Thyroid gland (tissue), 4 donors: ENCODE data around the gene EXTL2. TPM values are rescaled to one million over a fixed set of nuclear protein-coding genes. Genes with fewer than 3 reads are reported as not detected.

Experiments
- DNase-seq, 2 donors: peaks; one replicate each; pipeline ENCODE4 v3.0.0-alpha.2; 2019
- H3K27ac ChIP-seq, 3 donors: fragments of 200-600 bp; sonication (generic); 1 replicate in 2 of 3; 2 replicates in 1 of 3; pipeline ENCODE4 v1.5.1; 2016 to 2019; ENCODE audit warnings: mild to moderate bottlenecking in 1 of 3, moderate library complexity in 1 of 3
- H3K27me3 ChIP-seq: fragments of 200-600 bp; sonication (generic); one replicate; pipeline ENCODE4 v1.5.1; 2019
- H3K36me3 ChIP-seq, 2 donors: fragments of 200-600 bp; sonication (generic); one replicate each; pipeline ENCODE4 v1.5.1; 2016 to 2019
- H3K4me1 ChIP-seq, 2 donors: fragments of 200-600 bp; sonication (generic); one replicate each; pipeline ENCODE4 v1.5.1; 2017 to 2019
- H3K4me3 ChIP-seq, 3 donors: fragments of 200-600 bp; sonication (generic); replicated peaks in 1 of 3; 1 replicate in 2 of 3; 2 replicates in 1 of 3; pipeline ENCODE4 v1.5.1; 2016; ENCODE audit warnings: mild to moderate bottlenecking in 1 of 3
- H3K9me3 ChIP-seq: fragments of 200-600 bp; sonication (generic); one replicate; pipeline ENCODE4 v1.5.1; 2017
- CTCF ChIP-seq, 6 experiments: fragments of 200-600 bp in 3 of 6; fragments of 450-650 bp in 3 of 6; sonication (generic) in 3 of 6; IDR thresholded peaks; one replicate each; pipeline ENCODE4 v1.5.1; 2016 to 2019; ENCODE audit warnings: antibody characterized with exemption in 6 of 6, mild to moderate bottlenecking in 2 of 6, inconsistent platforms in 1 of 6, moderate library complexity in 1 of 6
- POLR2A ChIP-seq, 2 donors: fragments of 450-650 bp; IDR thresholded peaks; one replicate each; pipeline ENCODE4 v1.6.1; 2017; ENCODE audit warnings: antibody characterized with exemption in 2 of 2, mild to moderate bottlenecking in 2 of 2, moderate library complexity in 1 of 2
- WGBS, 2 donors: methylation state at CpG; one replicate each; pipeline ENCODE4 v1.1.5; 2017; 5-methylcytosine and 5-hydroxymethylcytosine counted together
- intact Hi-C: fragments of 100-400 bp; cut with DNase I; formaldehyde crosslinking; loops from one replicate; pipeline ENCODE4 v1.15.1; 2023
- total RNA-seq, 4 donors: library from RNA; depleted of rRNA; stranded (reverse); fragments of >200 nt; gene quantifications; one replicate each; pipeline ENCODE4 v1.2.3, GENCODE V29; 2016

Gene EXTL2
- total RNA-seq, 4 donors from 2014 or later: 13.9 to 17.4 (median 17.2) TPM

DNA sequence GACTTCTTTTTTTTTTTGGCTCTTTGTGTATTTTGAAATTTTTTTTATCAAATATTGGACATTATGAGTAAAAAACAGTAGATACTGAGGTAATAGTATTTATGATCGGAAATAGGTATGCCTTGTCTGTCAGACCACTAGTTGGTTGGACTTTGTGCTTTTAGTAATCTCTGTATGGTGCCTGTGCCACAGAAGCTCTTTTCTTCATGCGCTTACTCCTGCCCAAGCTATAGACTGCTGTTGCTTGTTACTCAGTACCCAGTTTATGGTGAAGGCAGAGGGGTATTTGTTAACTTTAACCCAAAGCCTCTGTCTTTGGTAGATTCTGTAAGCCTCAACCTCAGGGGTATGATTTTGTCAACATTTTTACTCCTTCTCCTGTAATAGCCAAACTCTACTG, 9.9 kb upstream of the EXTL2 start:
- Histone ChIP-seq H3K4me3 (no peak overlapping the region), H3K4me1 (no peaks in the 10 kb centered on the region), H3K27me3 (no peaks in the 10 kb centered on the region), H3K9me3 (no peaks in the 10 kb centered on the region), H3K27ac (no peak overlapping the region), H3K36me3 (peaks cover 0 to 19% of the 10 kb centered on the region in 2 donors)
- TF ChIP-seq POLR2A (IDR thresholded peaks at IDR 0.05): no peak
- no peak for TF ChIP-seq CTCF (IDR thresholded peaks at IDR 0.05)
- intact Hi-C loops: no loop called here
- 95 to 98% methylated on average over 2 of the region's 2 CpGs for WGBS, 2 donors
- no peak for DNase-seq

- Histone ChIP-seq H3K27ac (no peak overlapping the region), H3K9me3 (no peaks in the 10 kb centered on the region), H3K27me3 (no peaks in the 10 kb centered on the region), H3K4me1 (no peaks in the 10 kb centered on the region), H3K4me3 (no peak overlapping the region), H3K36me3 (peaks cover 0 to 19% of the 10 kb centered on the region in 2 donors)
- no peak for DNase-seq
- TF ChIP-seq POLR2A (IDR thresholded peaks at IDR 0.05) (no peak), CTCF (IDR thresholded peaks at IDR 0.05) (no peak)
- intact Hi-C loops: no loop called here
- WGBS, 2 donors: 95 to 100% methylated on average over 1 of the region's 1 CpG
Observed at GRCh38 chr1:100903777-100904176, 9.1 kb upstream of the EXTL2 start.

DNA sequence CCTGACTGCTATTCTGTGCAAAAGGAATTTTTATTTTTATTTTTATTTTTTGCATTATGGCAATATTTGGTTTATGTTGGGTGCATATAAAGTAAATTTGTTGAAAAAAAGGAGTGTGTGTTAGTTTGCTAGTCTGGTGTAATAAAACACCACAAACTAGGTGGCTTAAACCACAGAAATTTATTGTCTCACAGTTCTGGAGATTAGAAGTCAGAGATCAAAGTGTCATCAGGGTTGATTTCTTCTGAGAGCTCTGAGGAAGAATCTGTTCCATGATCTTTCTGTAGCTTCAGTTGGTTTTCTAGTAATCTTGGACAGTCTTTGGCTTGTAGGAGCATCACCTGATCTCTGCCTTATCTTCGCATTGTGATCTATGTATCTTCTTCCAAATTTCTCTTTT, 7.7 kb upstream of the EXTL2 start:
- H3K9me3 ChIP-seq: no peaks in the 10 kb centered on the region
- peaks cover 0 to 13% of the 10 kb centered on the region in 2 donors for H3K36me3 ChIP-seq
- no peak for DNase-seq
- no peak overlapping the region for H3K4me3 ChIP-seq
- peaks cover 2 to 4% of the 10 kb centered on the region in 2 donors for H3K4me1 ChIP-seq
- intact Hi-C loops: no loop called here
- no peak for TF ChIP-seq CTCF (IDR thresholded peaks at IDR 0.05)
- TF ChIP-seq POLR2A (IDR thresholded peaks at IDR 0.05): no peak
- 98% methylated on average over 1 of the region's 1 CpG for WGBS, 2 donors
- H3K27me3 ChIP-seq: no peaks in the 10 kb centered on the region
- no peak overlapping the region for H3K27ac ChIP-seq

- Histone ChIP-seq H3K4me3 (peak overlapping the region; percentile 48 to 99 (median 55)), H3K27ac (peak overlapping the region; percentile 69 to 93 (median 88)), H3K9me3 (no peaks in the 10 kb centered on the region), H3K27me3 (no peaks in the 10 kb centered on the region), H3K4me1 (peaks cover 15 to 16% of the 10 kb centered on the region in 2 donors), H3K36me3 (peaks cover 0 to 11% of the 10 kb centered on the region in 2 donors)
- intact Hi-C loops: no loop called here
- DNase-seq: peak; percentile 9 to 14
- WGBS, 2 donors: 1 to 2% methylated on average over 12 of the region's 12 CpGs
- TF ChIP-seq CTCF (IDR thresholded peaks at IDR 0.05) (no peak), POLR2A (IDR thresholded peaks at IDR 0.05) (peak in 1 of 2 donors; percentile 6)
Observed at GRCh38 chr1:100896481-100896982, 1.9 kb upstream of the EXTL2 start.

GRCh38 chr1:100895540-100896480, 1.2 kb upstream of the EXTL2 start, which contains the start of gene SLC30A7:
SLC30A7 (plus strand) TSS chr1:100896090; CDS start chr1:100896263, 173 bp downstream.
- peaks cover 0 to 7% of the 10 kb centered on the region in 2 donors for H3K36me3 ChIP-seq
- no peaks in the 10 kb centered on the region for H3K27me3 ChIP-seq
- TF ChIP-seq POLR2A (IDR thresholded peaks at IDR 0.05) (peak in 1 of 2 donors; percentile 76), CTCF (IDR thresholded peaks at IDR 0.05) (no peak)
- H3K4me3 ChIP-seq: peak within 1 kb of the TSS; percentile 48 to 99 (median 55)
- 1% methylated on average over 41 to 45 of the region's 62 CpGs for WGBS, 2 donors
- DNase-seq: peak; percentile 96 to 97
- H3K9me3 ChIP-seq: no peaks in the 10 kb centered on the region
- intact Hi-C loops: no loop called here
- peak within 1 kb of the TSS; percentile 88 to 99 (median 93) for H3K27ac ChIP-seq
- H3K4me1 ChIP-seq: peaks cover 15 to 16% of the 10 kb centered on the region in 2 donors
